RWPE2 (cell line): ENCODE results near the gene GTF2F1.

Experiments used
- ATAC-seq: fragments of 200-7000 bp; cut with Tn5 transposase; 3 replicates; pipeline ENCODE4 v1.9.1; 2021; ENCODE audit warnings: low read depth
- DNase-seq: peaks from one replicate; pipeline ENCODE4 v3.0.0-alpha.2; 2020; ENCODE audit warnings: low spot score
- H3K27ac ChIP-seq: fragments of 450-650 bp; 2 replicates; pipeline ENCODE4 v1.5.1; 2017; ENCODE audit warnings: mild to moderate bottlenecking; ENCODE audit not compliant: poor library complexity, severe bottlenecking
- H3K27me3 ChIP-seq: fragments of 250-450 bp; sonication (Bioruptor Pico); 2 replicates; pipeline ENCODE4 v1.5.1; 2021; ENCODE audit warnings: mild to moderate bottlenecking, moderate library complexity; ENCODE audit not compliant: insufficient read depth, poor library complexity, severe bottlenecking
- H3K36me3 ChIP-seq: fragments of 250-450 bp; sonication (Bioruptor Pico); 2 replicates; pipeline ENCODE4 v1.5.1; 2020; ENCODE audit warnings: low read depth, mild to moderate bottlenecking, moderate library complexity
- H3K4me1 ChIP-seq: fragments of 250-450 bp; sonication (Bioruptor Pico); 2 replicates; pipeline ENCODE4 v1.5.1; 2021; ENCODE audit warnings: mild to moderate bottlenecking, moderate library complexity; ENCODE audit not compliant: insufficient read depth, poor library complexity, severe bottlenecking
- H3K4me3 ChIP-seq: fragments of 250-450 bp; sonication (Bioruptor Pico); 2 replicates; pipeline ENCODE4 v1.5.1; 2021; ENCODE audit warnings: mild to moderate bottlenecking, moderate library complexity; ENCODE audit not compliant: severe bottlenecking
- H3K9me3 ChIP-seq: fragments of 250-450 bp; sonication (Bioruptor Pico); 2 replicates; pipeline ENCODE4 v1.5.1; 2021; ENCODE audit warnings: mild to moderate bottlenecking, moderate library complexity; ENCODE audit not compliant: severe bottlenecking
- CTCF ChIP-seq: fragments of 450-650 bp; IDR thresholded peaks from one replicate; pipeline ENCODE4 v1.5.1; 2017; ENCODE audit warnings: mild to moderate bottlenecking, moderate library complexity; ENCODE audit not compliant: poor library complexity, severe bottlenecking

Gene GTF2F1

GRCh38 chr19:6413291-6413690 lies 20.3 kb upstream of the GTF2F1 start:
- H3K4me3 ChIP-seq = no peak overlapping the region
- no peak for TF ChIP-seq CTCF
- H3K27ac ChIP-seq = no peak overlapping the region
- no peaks in the 10 kb centered on the region for H3K4me1 ChIP-seq
- no peaks in the 10 kb centered on the region for H3K27me3 ChIP-seq
- no peak for DNase-seq
- no peak for ATAC-seq
- H3K36me3 ChIP-seq = peaks cover 39% of the 10 kb centered on the region
- no peaks in the 10 kb centered on the region for H3K9me3 ChIP-seq

- TF ChIP-seq CTCF = peak; percentile 34
- Histone ChIP-seq H3K9me3 (no peaks in the 10 kb centered on the region), H3K4me1 (no peaks in the 10 kb centered on the region), H3K27me3 (no peaks in the 10 kb centered on the region), H3K27ac (no peak overlapping the region), H3K36me3 (peaks cover 32% of the 10 kb centered on the region), H3K4me3 (no peak overlapping the region)
- ATAC-seq = peak; percentile 48; the same call in 1 of the 3 replicates
- DNase-seq = no peak
Observed at GRCh38 chr19:6412447-6413091, 19.6 kb upstream of the GTF2F1 start.

GRCh38 chr19:6412061-6412446 lies 19.1 kb upstream of the GTF2F1 start:
- Histone ChIP-seq H3K27ac (no peak overlapping the region), H3K4me1 (no peaks in the 10 kb centered on the region), H3K36me3 (peaks cover 27% of the 10 kb centered on the region), H3K4me3 (no peak overlapping the region), H3K9me3 (no peaks in the 10 kb centered on the region), H3K27me3 (no peaks in the 10 kb centered on the region)
- DNase-seq (no peak), ATAC-seq (0 out of 3 replicates have a peak, but pooled peaks have one; percentile 15)
- no peak for TF ChIP-seq CTCF

- TF ChIP-seq CTCF = no peak
- no peaks in the 10 kb centered on the region for H3K4me1 ChIP-seq
Observed at GRCh38 chr19:6409346-6409745, 16.4 kb upstream of the GTF2F1 start.

GRCh38 chr19:6406401-6406800 lies 13.4 kb upstream of the GTF2F1 start:
- DNase-seq = no peak
- no peaks in the 10 kb centered on the region for H3K4me1 ChIP-seq
- no peak for TF ChIP-seq CTCF
- no peaks in the 10 kb centered on the region for H3K36me3 ChIP-seq
- no peaks in the 10 kb centered on the region for H3K9me3 ChIP-seq
- no peaks in the 10 kb centered on the region for H3K27me3 ChIP-seq
- no peak for ATAC-seq
- H3K27ac ChIP-seq = no peak overlapping the region
- H3K4me3 ChIP-seq = no peak overlapping the region

More at GRCh38 chr19:6409346-6409745, 16.4 kb upstream of the GTF2F1 start:
- peaks cover 2% of the 10 kb centered on the region for H3K36me3 ChIP-seq
- no peak for ATAC-seq
- no peak overlapping the region for H3K4me3 ChIP-seq
- H3K9me3 ChIP-seq = no peaks in the 10 kb centered on the region
- no peak overlapping the region for H3K27ac ChIP-seq
- H3K27me3 ChIP-seq = no peaks in the 10 kb centered on the region
- no peak for DNase-seq
